IPS DF 4.7 (cell line): Measurements from ENCODE around the gene ADRA2A.

ENCODE experiments used
- DNase-seq: peaks from one replicate; pipeline ENCODE4 v3.0.0-alpha.2; 2013; ENCODE audit warnings: low spot score; ENCODE audit errors: extremely low read depth

Gene ADRA2A

DNA sequence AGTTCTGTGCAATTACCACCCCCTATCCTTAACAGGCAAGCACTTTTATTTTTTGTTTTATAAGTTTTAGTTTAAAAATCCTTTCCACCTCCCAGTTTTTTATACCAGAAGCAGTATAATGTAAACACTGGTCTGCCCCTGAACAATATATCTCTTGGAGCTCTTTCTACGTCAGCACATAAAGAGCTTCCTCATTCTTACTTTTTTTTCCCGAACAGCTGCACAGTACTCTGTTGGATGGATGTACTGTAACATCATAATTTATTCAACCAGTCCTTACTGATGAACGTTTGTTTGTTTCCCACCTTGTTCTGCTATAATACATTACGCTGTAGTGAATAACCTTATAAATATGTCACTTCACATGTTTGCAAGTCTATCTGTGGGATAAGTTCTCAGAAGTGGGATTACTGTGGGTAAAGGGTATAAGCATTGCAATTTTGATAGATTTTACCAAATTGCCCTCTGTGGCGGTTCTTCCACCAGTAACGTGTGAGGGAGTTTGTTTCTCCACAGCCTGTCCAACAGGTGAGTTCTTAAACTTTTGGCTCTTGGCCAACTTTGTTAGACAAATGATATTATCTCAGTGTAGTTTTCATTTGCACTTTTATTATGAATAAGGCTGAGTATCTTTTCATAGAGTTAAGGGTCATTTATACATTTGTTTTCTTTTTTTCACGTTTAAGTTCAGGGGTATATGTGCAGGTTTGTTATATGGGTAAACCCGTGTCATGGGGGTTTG lies 32.8 kb downstream of the ADRA2A start:
- no peak for DNase-seq

GRCh38 chr10:111110771-111111170 lies 33.9 kb downstream of the ADRA2A start:
- no peak for DNase-seq

DNA sequence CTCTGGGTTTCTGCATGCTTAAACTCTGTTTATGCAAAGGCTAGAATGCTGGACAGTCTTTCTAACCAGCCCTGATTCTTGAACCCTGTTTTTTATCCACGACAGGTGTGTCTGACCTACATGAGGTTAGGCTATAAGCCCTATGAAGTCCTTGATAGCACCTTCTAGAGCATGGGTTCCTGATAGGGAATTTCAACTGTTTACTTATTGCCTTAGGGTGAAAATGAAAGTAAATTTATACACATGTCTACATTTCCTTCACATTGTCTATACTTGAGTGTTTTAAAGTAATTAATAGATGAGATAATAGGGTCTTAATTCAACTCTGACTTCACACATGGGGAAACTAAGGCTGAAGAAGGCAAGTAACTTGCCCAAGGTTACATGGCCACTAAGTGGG lies 35.5 kb downstream of the ADRA2A start:
- no peak for DNase-seq

- DNase-seq: no peak
Observed at GRCh38 chr10:111113238-111113960, 36.6 kb downstream of the ADRA2A start.

GRCh38 chr10:111113961-111114757 lies 37.3 kb downstream of the ADRA2A start:
- no peak for DNase-seq

GRCh38 chr10:111114758-111115500 lies 38.1 kb downstream of the ADRA2A start:
- no peak for DNase-seq

GRCh38 chr10:111116211-111116610 lies 39.4 kb downstream of the ADRA2A start:
- DNase-seq: no peak

DNA sequence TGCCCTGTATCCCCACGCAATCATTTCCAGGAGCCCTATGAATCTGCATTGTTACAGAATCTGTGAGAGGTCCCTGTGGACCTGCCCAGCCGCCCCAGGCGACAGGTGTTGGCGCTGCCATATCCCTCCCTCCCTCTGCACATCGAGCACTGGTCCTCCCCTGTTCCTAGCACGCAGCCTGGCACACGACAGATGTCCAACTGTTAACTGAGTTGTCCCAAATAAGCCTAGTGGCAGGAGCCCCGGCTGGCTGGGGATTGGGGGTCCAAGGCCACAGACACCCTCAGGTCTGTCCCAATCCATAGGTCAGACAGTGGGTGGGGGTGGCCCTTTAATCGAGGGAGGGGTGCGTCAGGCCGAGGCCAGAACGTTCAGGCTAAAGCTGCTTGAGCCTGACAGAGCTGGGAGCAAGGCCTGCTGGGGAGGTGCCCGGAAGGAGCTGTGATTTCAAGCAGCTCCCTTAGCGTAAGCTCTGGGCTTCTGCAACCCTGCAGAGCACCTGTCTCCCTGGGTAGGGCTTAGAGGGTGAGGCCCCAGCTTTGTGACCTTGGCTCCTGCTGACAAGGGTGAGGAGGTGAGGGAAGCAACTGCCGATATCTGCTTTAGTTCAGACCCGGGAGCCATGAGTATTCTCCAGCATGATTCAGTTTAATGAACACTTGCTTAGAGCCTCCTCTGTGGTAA lies 40.1 kb downstream of the ADRA2A start:
- DNase-seq: no peak

- no peak for DNase-seq
Observed at GRCh38 chr10:111117528-111118277, 40.9 kb downstream of the ADRA2A start.

DNA sequence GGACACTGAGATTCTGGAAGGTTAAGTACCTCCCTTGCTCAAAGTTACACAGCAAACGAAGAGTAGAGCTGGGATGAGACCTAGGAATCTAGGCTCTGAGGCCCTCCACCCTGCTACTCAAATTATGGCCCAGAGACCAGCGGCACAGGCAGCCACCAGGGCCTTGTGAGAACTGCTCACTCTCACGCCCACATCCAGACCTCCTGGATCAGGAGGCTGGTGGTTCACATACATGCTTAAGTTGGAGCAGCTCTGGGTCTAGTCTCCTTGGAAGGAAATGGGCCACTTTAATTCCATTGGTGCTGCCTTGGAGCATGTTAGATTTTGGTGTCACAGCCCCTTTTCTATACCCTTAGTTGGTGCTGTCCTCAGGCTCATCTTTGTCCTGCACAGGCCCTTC lies 41.9 kb downstream of the ADRA2A start:
- no peak for DNase-seq

DNA sequence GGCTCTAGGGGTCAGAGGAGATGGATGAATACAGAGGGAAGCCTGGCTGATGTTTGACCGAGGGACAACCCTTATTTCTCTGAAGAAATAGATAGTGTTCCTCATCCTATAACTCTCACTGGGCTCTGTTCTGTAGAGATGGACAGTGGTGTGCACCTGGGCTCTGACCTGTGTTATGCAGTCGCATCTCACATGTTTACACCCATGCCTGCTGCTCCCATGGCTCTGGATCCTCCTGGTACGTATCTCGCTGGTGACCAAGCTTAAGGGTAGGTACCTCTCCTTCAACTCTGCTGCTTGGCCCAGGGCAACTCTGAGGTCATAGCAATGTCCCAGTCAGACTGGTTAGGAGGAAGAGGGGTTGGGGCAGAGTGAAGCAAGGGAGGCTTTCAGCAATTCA lies 42.8 kb downstream of the ADRA2A start:
- DNase-seq: no peak

GRCh38 chr10:111122127-111122526 lies 45.3 kb downstream of the ADRA2A start:
- no peak for DNase-seq

- DNase-seq: no peak
Observed at GRCh38 chr10:111123883-111124282, 47.1 kb downstream of the ADRA2A start.

DNA sequence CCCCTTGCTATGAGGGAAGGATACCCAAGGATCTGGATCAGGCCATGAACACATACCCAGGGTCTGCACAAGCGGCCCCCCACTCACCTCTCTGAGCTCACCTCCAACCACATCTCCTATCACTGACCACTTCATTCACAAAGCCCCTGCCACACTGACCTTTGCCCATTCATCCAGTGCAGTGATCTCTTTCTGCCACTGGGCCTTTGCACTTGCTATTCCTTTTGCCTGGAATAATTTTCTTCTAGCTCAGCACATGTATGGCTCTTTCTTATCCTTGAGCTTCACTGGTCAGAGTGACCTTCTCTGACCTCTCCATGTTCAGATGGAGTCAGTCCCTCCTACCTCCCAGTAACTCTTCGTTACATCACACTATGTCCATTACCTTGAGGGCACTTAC lies 48.3 kb downstream of the ADRA2A start:
- no peak for DNase-seq

DNA sequence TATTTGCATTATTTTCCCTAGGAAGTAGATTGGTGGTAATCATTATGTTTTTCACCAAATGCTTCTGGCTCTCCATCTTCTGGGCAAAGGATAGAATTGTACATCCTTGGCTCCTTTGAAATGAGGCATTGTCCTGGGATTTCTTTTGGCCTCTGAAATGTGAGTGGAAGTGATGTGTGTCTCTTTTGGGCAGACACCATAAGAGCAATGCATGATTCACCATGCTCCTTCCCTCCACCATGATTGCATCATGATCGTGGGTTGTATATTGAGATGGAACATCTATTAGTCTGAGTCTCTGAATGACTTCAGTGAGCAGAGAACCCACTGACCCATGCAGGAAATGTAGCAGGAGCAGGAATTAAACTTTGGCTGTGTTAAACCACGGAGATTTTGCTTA lies 49.2 kb downstream of the ADRA2A start:
- DNase-seq: no peak

GRCh38 chr10:111127081-111127848 lies 50.4 kb downstream of the ADRA2A start:
- no peak for DNase-seq

DNA sequence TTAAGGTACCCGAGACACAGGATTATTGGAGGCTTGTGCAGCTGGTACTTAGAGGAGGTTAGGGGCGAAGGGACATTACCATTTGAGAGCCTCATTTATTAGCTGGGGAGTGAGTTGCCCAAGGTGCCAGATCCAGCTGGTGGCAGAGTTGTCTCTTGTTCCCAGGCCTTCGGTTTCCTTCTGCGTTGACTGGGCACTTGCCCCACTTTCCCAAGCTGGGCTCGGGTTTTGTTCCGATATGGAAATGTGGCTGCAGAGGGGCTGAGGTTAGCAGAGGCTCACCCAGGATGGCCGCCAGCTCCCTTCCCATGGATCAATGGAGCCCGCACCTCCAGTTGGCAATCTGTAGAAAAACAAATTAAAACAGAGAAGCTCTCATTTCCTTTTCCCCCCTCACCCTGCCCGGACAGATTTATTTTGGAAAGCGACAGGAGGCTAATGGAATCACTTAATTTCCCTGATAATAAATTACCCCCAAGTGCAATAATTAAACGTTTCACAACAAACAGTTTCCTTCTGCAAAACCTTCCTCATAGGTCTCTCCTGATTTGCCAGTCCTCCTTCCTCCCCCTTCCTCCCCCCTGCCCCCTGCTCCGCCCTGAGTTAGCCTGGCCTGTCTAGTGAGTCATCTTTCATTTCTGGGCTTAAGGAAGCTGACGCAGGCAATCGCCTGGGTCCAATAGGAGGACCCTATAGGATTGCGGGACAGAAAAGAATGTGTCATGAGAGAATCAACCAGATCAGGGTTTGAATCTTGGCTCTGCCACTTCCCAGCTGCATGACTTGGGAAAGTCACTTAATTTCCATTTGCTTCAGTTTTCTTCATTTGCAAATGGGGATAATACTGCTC lies 51.7 kb downstream of the ADRA2A start:
- DNase-seq: no peak

- DNase-seq: no peak
Observed at GRCh38 chr10:111129363-111129762, 52.5 kb downstream of the ADRA2A start.
